RCC 7860 (cell line): ENCODE results near the gene LAD1.

ENCODE experiments used
- DNase-seq: peaks from one replicate; pipeline ENCODE4 v3.0.0-alpha.2; 2015; ENCODE audit warnings: low spot score
- FAIRE-seq: peaks from 2 replicates; lab custom pipeline; 2012; peaks lifted over from hg19 to GRCh38; lab: Jason Lieb, UNC

LAD1 gene

DNA sequence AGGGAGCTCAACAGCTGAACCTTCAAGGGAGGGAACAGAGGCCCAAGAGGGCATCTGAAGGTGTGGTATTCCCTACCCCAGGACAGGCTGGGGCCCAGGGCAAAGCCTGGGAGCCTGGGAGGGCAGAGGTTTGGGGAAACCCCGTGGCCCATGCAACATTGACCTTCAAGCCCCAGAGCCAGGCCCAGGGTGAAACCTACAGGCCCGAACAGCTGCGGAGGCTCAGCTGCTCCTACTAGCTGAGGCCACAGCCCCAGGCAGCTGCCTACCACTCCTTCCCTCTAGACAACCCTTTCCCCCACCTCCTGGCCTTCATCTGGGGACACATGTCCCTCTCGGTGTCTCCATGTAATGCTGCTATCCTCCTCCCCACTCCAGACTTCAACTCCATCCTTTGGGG lies 3.2 kb downstream of the LAD1 start:
- no peak for DNase-seq
- FAIRE-seq = no peak

DNA sequence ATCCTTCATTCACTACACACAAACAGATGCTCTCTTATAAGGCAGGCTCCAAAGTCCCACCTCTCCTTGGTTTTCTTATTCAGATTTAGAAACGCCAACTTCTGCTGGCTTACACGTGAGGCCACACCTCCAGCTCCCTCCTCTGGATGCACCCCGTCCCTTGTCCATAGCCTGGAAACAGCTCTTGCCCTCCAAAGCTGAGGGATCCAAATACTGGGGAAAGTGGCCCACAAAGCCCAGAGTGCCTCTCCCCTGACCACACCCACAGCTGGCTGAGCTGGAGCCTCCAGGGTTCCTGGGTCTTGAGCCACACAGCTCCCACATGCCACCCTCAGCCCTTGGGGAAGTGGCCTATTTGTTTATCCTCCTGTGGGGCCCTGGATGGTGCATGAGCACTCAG lies 4.5 kb downstream of the LAD1 start:
- DNase-seq (no peak), FAIRE-seq (no peak)

DNA sequence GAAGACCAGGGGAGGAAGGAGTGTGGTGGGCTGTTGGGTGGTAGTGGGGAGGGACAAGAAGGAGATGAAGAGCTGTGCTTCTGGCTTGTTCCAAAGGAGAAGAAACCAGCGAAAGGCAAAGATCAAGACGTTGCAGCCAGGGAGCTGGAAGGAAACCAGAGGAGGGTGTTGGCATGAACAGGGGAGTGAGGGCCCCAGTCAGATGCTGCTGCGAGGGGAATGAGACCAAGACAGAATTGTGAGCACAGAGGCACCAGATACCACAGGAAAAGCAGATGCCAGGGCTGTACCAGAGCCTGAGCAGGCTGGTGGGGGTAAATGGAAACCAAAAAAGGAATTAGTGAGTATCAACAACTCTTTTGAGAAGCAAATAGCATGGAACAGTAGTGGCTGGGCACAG lies 6.0 kb downstream of the LAD1 start:
- no peak for FAIRE-seq
- no peak for DNase-seq

DNA sequence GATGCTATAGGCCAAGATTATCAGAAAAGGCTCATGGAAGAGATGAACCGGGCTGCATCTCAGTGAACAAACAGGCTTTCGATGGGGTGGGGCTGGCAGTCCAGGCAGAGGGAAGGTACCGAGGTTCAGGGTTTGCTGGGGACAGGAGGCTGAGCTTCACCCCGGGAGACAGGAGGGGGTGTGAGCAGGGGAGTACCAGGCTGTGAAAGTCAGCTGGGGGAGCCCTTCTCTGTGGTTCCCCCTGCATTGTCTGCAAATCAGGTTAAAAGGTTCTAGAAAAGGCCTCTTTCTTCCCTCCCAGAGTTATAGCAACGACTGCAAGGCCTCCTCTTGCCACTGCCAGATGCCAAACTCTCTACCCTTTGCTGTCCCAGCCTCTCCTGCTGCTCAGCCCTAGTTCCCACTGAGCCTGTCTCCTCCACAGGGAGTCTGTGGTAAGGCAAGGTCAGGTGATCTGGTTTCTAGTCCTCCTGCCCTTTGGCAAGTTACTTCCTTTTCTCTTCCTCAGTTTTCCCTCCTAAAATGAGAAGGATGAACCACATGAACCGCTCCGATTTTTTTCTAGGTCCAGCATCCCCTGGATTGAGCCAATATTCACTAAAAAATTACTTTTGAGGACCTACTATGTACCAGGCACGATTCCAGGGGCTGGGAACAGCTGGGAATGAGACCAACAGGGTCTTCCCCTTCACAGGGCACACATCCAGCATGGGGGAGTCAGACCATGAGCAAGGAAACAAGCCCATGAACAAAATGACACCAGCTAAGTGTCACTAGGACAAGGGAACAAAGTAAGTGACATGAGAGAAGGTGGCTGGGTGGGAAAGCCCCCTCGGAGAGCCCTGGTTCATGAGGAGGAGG lies 7.2 kb downstream of the LAD1 start:
- FAIRE-seq = no peak
- DNase-seq = no peak

DNA sequence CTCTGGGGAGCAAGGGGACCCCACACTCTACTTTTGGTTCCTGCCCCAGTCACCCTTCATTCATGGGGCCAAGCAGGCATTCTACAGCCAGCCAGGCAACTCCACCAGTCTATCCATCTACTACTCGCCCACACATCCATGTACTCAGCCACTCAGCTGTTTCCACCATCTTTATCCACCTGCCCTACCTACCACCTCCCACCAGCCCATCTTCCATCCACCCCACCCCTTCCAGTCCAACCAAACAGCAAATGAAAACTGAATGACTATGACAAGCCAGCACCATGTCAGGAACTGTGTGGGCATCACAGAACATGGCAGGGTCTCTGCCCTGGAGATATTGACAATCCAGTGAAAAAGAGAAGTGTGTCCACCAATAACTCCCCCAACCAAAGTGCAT lies 7.9 kb downstream of the LAD1 start:
- FAIRE-seq (no peak), DNase-seq (no peak)

DNA sequence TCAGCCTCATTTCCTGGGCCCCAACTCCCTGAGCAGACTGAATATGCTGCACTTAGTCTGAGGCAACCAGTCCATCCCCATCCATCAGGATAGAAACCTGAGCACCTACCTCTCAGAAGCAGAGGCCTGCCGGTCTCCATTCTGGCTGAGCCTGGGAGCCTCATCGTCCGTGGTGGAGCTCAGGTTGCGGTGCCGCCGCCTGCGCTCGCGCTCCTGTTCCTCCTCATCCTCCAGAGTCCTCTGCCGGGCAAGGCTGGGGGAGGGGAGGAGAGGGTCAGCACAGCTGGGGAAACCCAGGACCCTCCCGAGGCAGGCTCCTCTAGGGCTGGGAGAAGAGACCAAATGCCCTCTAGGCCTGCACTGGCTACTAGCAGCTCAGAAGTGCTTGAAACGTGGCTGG lies 10.1 kb downstream of the LAD1 start:
- FAIRE-seq (no peak), DNase-seq (no peak)

DNA sequence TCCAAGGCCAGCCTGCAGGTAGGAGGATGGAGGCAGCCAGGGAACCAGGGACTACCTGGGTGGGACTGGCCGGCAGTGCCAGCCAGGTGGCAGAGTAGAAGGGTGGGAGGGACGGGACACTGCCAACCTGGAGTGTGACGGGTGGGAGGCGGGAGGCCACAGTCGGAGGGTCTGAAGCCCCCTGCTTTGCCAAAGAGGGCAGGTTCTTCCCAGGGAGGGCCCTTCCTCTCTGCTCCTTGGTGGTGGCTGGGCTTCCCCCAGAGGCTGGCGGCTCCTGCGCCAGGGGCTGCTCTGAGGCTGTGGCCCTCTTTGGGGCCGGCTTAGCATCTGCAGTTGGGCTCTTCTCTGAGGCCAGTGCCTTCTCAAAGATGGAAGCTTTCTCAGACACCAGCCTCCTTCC lies 12.9 kb downstream of the LAD1 start:
- no peak for FAIRE-seq
- no peak for DNase-seq

DNA sequence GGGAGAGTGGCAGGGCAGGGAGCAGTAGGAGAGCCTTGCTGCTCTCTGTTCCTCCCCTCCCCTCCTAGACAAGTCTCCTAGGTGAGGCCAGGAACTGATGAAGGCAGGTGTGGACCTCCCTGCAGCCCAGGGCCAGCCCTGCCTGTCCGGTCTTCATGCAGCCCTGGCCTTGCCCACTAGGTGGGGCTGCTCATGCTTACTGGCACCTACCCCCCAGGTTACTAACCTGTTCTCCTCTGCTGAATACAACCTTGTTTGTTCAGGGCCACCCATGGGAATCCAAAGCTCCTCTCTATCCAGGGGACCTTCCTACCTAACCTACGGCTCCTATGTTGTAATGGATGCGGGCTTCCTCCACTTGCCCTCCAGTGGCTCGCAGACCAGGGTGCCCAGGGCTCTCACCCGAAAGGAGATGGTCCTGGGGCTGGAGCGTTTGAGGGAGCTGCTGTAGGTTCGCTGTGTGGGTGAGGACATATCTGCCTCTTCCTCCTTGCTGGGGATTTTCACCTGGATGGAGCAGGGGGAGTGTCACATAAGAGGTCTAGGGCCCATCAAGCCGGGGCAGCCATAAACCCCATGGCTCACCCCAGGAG lies 13.7 kb downstream of the LAD1 start:
- DNase-seq (peak; percentile 66), FAIRE-seq (no peak)

DNA sequence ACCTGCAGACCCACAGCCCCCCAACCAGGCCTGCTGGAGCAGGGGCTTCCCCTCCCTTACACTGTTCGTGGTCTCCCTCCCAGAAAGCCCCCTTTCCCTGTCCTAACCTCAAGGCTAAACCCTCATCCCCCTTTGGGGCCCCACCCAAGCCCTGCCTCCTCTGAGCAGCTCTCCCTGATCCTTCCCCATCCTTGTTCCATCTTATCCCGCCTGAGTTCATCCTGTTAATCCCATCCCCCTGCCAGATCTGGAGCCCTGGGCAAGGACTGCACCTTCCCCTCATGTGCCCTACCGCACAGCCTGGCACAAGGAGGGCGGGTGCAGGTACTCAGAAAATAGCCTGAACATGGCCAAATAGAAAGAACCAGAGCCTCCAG lies 14.7 kb downstream of the LAD1 start:
- FAIRE-seq (no peak), DNase-seq (no peak)

DNA sequence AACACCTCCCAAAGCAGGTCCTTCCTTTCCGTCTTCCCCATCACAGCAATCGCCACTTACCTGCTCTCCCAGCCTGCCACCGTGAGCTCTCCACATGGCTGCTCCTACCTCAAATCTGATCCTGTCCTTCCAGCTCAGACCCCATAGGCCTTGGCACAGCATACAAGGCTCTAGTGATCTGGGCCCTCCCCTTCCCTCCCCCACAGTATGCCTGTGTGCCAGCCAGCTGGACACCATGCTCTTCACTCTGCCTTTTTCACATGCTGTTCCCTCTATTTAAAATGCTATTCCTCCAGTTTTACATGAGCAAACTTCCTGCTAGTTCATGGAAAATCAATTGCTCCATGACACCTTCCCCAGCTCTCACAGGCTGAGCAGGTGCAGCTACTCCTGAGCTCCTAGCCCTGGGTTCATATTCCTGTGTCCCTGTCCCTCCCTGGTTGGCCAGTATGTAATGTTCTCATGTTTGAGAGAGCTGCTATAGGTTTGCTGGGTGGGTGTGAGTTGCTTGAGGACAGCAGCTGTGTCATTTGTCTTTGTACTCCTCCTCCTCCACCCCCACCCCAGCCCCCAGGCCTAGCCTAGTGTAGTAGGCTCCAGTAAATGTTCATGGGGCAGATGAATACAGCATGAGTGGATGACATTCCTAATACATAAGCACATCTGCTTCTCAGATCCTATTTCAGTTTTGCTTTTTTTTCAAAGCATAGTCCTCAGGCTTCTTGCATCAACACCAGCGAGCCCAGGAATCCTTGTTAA lies 15.3 kb downstream of the LAD1 start:
- peak; percentile 69 for DNase-seq

DNA sequence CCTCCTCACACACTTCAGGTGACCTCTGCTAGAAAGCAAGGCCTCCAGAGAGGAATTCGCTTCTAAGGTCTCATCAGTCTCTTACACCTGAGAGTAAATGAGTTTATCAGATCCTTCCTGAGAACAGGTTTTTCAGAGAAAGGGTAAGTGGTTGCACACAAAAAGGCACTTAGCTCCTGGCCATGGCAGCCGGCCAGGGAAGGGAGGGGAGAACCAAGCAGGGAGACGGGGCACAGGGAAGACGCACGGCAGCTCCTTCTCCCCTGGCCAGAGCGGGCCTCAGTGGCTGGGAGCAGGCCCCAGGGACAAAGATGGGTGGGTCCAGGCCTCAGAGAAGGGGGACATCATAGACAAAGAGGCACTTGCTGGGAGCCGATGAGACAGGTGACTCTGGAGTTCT lies 18.0 kb downstream of the LAD1 start:
- FAIRE-seq = no peak
- DNase-seq = no peak

More for the DNA sequence above, 15.3 kb downstream of the LAD1 start:
- no peak for FAIRE-seq

DNA sequence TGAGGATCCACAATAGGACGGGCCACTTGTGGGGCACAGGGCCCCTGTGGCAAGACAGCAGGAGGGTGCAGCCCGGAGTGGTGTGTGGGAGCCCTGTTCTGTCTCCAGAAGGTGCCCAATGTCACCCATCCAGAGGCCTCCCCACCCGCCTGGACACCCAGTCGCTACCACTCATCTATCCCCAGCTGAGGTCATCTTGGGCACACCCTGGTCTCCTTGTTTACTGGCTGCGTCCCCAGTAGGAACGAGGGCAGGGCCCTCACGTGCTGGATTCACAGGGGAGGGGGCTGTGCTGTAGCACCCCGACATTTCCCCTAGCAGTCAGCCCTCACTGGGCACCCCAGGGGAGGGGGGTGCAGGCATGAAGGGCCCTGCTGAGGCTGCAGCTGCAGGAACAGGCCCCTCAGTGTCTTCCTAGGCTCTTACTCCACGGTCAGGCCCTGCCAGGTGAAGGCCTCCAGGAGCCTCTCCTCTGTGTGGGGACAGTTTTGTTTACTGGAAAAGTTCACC lies 19.3 kb downstream of the LAD1 start:
- DNase-seq (no peak), FAIRE-seq (no peak)

DNA sequence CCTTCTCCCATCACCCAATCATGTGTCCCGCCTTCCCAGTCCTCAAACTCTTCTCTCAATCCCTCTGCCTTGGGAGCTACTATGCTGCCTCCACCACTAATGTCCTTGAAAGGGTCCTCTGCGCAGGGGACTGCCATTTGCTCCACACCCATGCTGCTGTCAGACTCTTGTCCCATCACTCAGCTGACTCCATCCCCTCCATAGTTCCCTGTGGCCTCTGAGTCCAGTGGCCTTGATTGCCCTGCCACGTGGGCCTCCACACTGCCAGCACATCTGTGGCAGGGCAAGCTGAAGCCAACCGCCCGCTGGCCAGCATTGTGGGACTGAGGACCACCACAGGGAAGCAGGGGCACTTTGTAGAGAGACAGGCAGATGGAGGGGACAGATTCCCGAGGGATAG lies 20.3 kb downstream of the LAD1 start:
- DNase-seq (no peak), FAIRE-seq (no peak)

DNA sequence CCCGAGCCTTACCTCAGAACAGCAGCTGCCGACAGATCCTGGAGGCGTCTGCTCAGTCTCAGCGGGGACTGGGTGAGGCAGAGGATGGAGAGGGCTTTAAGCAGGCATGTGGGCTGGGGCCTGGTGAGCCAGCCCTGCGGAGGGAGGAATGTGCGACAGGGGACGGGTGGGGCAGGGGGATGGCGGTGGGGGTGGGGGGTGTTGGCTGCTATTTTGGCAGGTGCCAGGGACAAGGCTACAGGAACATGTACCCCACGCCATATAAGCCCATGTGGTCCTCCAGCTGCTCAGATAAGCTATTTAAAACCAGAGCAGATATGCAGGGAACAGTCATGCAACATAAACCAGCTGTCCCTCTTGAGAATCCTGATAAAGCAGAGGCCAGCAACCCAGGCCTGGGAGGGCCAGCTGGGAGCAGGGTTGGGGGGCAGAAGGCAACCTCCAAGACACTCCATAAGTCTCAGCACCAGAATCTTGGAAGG lies 21.5 kb downstream of the LAD1 start, which contains the start of gene TNNT2:
TSS of gene TNNT2 (minus strand) at position 70 of the 482 bp plus-strand sequence. CDS start 4,426 bp downstream, outside the sequence.
- DNase-seq = no peak

DNA sequence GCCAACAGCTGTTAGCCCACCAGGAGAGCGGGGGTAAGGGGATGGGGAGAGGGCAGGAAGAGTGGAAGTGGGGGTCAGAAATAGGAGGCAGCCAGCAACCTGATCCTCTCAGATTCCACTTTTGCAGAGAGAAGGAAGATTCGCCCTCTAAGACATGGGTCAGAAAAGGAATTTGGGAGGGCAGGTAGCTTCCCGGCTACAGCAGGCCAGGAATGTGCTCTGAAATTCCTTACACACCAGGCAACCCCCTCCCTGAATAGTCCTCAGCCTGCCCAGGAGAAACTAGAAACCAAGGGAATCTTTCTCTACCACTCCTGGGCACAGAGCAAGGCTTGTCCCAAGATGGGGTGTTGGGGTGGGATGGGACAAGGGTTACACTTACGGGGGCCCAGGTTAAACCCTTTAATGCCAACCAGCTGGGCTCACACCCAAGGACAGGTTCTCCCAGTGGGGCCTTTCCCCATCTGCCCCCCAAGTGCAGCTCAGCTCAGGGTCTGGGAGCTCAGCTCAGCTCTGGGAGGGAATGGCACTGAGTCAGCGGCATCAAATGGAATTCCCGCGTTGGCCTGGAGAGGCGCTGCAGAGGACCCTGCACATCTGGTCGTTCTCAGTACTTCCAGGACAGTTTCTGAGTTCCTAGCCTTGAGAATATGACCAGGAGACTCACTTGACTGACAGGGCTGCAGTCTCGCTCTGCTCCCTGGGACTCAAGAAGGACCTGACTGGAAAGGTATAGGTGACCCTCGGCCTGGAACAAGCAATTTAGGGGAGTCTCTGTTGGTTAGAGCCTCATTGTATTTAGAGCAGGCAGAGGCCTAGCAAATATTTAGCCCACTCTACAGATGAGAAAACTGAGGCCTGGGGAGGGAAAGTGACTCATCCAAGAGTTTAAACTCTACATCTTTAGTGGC lies 22.4 kb downstream of the LAD1 start:
- DNase-seq = peak; percentile 9
- no peak for FAIRE-seq

More for the DNA sequence above, 21.5 kb downstream of the LAD1 start, which contains the start of gene TNNT2:
- no peak for FAIRE-seq

DNA sequence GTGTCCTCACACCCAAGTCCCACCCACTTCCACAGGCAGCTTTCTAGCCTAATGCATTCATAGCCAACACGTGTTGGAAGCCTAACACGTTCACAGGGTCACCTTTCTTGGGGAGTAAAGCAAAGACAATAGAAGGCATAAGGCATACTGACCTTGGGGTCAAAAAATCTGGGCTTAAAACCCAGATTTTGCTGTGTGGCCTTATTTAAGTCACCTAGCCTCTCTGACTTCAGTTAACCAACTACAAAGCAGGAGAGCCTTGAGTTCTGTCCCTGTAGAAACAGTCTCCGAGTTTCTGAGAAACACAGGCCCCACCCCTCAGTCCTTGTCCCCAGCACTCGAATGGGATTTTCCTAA lies 23.0 kb downstream of the LAD1 start:
- FAIRE-seq (no peak), DNase-seq (no peak)

DNA sequence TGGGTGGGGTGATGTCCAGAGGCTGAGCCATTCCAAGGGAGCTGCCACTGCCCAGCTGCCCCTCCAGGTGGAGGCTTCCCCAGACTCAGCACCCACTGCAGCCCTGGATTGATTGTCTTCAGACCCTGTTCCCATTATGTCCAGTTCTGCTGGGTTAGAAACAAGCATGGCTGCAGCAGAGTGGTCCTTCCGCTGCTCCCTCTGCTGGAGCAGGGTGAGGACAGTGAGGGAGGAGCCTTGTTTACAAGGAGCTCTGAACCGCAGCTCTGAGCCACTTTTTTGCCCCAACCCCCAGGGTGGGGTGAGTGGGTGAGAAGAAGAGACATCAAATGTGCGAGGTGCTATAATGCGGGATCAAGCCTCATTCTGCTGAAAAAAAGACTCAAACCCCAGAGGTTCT lies 24.0 kb downstream of the LAD1 start:
- FAIRE-seq = no peak
- DNase-seq = no peak

DNA sequence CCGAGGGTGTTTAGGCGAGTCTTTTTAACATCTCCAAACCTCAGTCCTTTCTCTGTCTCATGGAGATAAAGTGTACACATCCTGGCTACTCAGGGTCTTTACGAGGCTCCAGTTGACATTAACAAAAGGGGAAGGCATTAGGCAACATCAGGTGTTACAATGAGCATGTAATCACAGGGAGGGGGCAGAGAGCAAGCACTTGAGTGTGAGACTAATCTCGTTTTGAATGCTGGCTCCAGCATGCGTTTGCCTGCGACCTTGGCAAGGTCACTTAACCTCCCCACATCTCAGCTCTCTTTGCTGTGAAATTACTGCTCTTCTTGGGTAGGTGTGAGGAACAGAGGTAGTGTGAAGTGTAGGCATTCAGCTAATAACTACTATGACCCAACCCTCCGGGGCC lies 24.8 kb downstream of the LAD1 start:
- FAIRE-seq (no peak), DNase-seq (no peak)

DNA sequence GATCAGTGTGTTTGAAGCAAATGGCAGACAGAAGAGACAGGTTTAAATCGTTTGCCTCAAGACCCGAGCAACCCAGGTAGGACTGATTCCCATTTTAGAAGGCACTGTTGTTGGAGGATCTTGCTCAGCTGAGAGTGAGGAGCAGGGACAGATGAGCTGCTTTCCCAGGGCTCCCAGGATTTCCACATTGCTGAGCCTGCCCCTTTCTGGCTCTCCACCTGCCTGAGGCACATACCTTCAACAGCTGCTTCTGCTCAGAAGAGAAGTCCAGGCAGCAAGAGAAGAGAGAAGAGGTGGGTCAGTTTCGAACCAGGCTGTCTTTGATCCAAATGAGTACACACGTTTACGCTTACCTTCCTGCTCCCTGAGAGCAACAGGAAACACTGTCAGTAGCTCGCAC lies 27.3 kb downstream of the LAD1 start:
- DNase-seq (no peak), FAIRE-seq (no peak)

DNA sequence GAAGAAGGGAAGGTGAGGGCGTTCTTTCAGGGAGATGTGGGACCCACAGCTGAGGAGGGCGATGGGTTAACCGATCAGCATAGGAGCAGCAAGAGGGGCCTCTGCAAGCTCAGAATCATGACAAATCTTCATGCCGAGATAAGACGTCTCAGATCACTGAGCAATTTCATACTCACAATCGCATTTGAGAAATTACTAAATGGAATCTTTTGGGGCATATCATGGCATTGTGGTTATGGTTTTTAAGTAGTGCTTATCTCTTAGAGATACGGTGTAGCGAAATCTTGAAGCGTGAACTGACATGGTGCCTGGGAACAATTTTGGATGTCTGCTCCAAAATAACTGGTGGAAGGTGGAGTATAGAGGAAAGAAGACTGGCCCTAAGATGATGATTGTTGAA lies 27.8 kb downstream of the LAD1 start:
- no peak for FAIRE-seq
- no peak for DNase-seq
